NCI-H1048 (cell line): Measurements from ENCODE around the gene ABCB10.

ENCODE experiments used
- DNase-seq: peaks from one replicate; lab custom pipeline; 2025; lab: John Stamatoyannopoulos, UW

ABCB10 gene

DNA sequence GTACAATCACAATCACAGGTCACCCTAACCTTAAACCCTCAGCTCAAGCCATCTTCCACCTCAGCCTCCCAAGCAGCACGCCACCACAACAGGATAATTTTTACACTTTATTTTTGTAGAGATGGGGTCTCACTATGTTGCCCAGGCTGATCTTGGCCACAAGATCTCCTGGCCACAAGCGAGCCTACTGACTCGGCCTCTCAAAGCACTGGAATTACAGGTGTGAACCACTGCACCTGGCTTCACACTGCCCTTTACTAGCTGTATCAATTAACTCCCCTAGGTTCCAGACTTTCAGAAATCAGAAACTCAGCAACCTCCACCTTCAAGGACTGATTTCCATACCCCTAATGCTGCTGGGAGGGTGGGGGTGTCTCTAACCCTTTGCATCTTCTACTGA lies 87.3 kb downstream of the ABCB10 start:
- no peak for DNase-seq

DNA sequence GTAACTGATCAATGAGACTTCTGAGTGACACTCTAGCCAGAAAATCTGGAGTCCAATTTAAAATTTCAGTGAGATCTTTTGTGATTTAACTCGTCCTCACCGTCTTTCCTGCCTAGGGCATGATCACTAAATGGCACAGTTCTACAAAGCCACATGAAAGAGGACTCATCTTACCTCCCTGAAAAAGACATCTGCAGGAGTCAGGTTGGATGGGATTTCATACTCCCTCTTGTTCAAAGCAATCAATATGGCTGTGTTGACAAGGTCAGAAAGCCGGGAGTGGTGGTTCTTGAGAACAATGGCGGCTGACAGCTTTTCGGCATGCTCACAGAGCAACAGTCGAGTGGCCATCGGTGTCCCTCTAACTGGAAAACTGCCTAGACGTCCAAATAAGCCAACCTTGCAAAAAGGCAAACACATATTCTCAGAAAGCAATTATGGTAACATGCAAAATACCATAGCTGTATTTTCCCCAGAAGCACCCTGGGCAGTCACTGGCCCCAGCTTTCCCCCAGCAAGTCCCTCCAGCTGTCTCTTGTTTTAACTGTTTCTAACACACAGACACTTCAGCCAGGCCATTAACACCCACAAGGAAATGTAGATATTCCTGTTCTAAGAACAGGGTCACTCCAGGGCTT lies 88.0 kb downstream of the ABCB10 start:
- no peak for DNase-seq

DNA sequence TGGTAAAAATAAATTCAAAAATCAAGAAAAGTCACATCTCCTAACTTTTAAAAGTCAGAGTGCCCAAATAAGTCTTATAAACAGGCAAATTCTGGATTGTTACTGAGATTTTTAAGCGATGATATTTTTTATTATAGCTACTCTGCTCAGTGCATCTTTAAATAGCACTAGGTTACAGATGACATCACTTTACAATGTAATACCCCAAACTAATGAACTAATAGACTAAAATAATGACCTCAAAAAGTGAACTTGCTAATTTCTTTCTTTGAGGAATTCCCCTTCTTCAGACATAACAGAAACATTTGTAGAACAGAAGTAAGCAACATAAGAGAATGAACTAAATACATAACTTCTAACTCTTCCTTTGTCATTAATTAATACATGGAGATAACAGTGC lies 91.6 kb downstream of the ABCB10 start:
- DNase-seq = no peak
